Transverse colon (tissue), 4 donors: Measurements from ENCODE around the gene TAOK2. TPM values are rescaled to one million over a fixed set of nuclear protein-coding genes. Genes with fewer than 3 reads are reported as not detected.

Source experiments
- DNase-seq: peaks from one replicate; pipeline ENCODE4 v3.0.0-alpha.2; 2019
- H3K27ac ChIP-seq, 4 donors: fragments of 200-600 bp; sonication (generic); 2 replicates each; pipeline ENCODE4 v1.5.1; 2016 to 2018; ENCODE audit warnings: inconsistent platforms in 4 of 4
- H3K27me3 ChIP-seq: fragments of 200-600 bp; sonication (generic); 2 replicates; pipeline ENCODE4 v1.5.1; 2017; ENCODE audit warnings: inconsistent platforms
- H3K36me3 ChIP-seq, 4 donors: fragments of 200-600 bp; sonication (generic); 2 replicates each; pipeline ENCODE4 v1.5.1; 2017 to 2019; ENCODE audit warnings: inconsistent platforms in 4 of 4
- H3K4me1 ChIP-seq, 4 donors: fragments of 200-600 bp; sonication (generic); 2 replicates each; pipeline ENCODE4 v1.5.1; 2017 to 2020; ENCODE audit warnings: inconsistent platforms in 4 of 4
- H3K4me3 ChIP-seq, 4 donors: fragments of 200-600 bp; sonication (generic); 1 replicate in 1 of 4; 2 replicates in 3 of 4; pipeline versions ENCODE4 v1.5.1 to v1.6.1; 2017 to 2019; ENCODE audit warnings: inconsistent platforms in 4 of 4
- H3K9me3 ChIP-seq, 2 donors: fragments of 200-600 bp; sonication (generic); 2 replicates each; pipeline ENCODE4 v1.5.1; 2017 to 2019; ENCODE audit warnings: inconsistent platforms in 2 of 2
- EP300 ChIP-seq: sonication (generic); formaldehyde crosslinking; IDR thresholded peaks from one replicate; pipeline ENCODE4 v1.6.1; 2017; ENCODE audit warnings: antibody characterized with exemption, low read depth
- POLR2A ChIP-seq: fragments of 450-650 bp; IDR thresholded peaks from one replicate; pipeline ENCODE4 v1.6.1; 2016; ENCODE audit warnings: antibody characterized with exemption, mild to moderate bottlenecking, moderate library complexity
- POLR2AphosphoS5 ChIP-seq, 3 donors: sonication (generic); formaldehyde crosslinking; IDR thresholded peaks; one replicate each; pipeline ENCODE4 v1.6.1; 2016; ENCODE audit warnings: antibody characterized with exemption in 3 of 3
- WGBS, 2 donors: methylation state at CpG; one replicate each; pipeline ENCODE4 v1.1.5; 2018; ENCODE audit warnings: low coverage in 1 of 2; 5-methylcytosine and 5-hydroxymethylcytosine counted together
- in situ Hi-C, 4 donors: fragments of 200-750 bp; cut with MboI; loops; one replicate each; pipeline versions ENCODE4 v1.15.0 to v1.15.1; 2017; ENCODE audit warnings: low sequenced_read_pairs in 3 of 4, low pct_ligation_motif_present in 1 of 4, low pct_unique_long_range_greater_than_20kb in 1 of 4
- intact Hi-C: fragments of 100-400 bp; cut with DNase I; formaldehyde crosslinking; loops from one replicate; pipeline ENCODE4 v1.15.1; 2023; ENCODE audit warnings: low total_unique reads
- total RNA-seq, 4 donors: library from RNA; depleted of rRNA; stranded (reverse); fragments of >200 nt; gene quantifications; one replicate each; pipeline ENCODE4 v1.1.0, GENCODE V29; 2016
- TF ChIP-seq, protein P1 (sequence below), 5 experiments: fragments of 200-600 bp in 3 of 5; fragments of 450-650 bp in 2 of 5; sonication (generic) in 3 of 5; IDR thresholded peaks; 1 replicate in 2 of 5; 2 replicates in 3 of 5; pipeline ENCODE4 v1.5.1; 2016 to 2017; ENCODE audit warnings: antibody characterized with exemption in 5 of 5, inconsistent platforms in 3 of 5, mild to moderate bottlenecking in 2 of 5, moderate library complexity in 1 of 5

TAOK2 gene
- total RNA-seq, 4 donors from 2014 or later = 54.6 to 103 (median 68.1) TPM

DNA sequence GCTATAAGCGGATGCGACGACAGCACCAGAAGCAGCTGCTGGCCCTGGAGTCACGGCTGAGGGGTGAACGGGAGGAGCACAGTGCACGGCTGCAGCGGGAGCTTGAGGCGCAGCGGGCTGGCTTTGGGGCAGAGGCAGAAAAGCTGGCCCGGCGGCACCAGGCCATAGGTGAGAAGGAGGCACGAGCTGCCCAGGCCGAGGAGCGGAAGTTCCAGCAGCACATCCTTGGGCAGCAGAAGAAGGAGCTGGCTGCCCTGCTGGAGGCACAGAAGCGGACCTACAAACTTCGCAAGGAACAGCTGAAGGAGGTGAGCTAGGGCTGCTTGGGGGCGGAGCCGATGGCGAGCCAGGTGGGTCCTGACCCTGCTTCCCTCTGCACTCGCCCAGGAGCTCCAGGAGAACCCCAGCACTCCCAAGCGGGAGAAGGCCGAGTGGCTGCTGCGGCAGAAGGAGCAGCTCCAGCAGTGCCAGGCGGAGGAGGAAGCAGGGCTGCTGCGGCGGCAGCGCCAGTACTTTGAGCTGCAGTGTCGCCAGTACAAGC, 11.7 kb downstream of the TAOK2 start:
- Histone ChIP-seq H3K27me3 (no peaks in the 10 kb centered on the region), H3K4me3 (no peak overlapping the region), H3K9me3 (no peaks in the 10 kb centered on the region), H3K36me3 (peaks cover 0 to 71% (median 34%) of the 10 kb centered on the region in 4 donors), H3K27ac (no peak overlapping the region), H3K4me1 (peaks cover 0 to 14% (median 6%) of the 10 kb centered on the region in 4 donors)
- TF ChIP-seq POLR2A (no peak), EP300 (no peak), POLR2AphosphoS5 (IDR thresholded peaks at IDR 0.05) (no peak)
- TF ChIP-seq, protein P1, sequence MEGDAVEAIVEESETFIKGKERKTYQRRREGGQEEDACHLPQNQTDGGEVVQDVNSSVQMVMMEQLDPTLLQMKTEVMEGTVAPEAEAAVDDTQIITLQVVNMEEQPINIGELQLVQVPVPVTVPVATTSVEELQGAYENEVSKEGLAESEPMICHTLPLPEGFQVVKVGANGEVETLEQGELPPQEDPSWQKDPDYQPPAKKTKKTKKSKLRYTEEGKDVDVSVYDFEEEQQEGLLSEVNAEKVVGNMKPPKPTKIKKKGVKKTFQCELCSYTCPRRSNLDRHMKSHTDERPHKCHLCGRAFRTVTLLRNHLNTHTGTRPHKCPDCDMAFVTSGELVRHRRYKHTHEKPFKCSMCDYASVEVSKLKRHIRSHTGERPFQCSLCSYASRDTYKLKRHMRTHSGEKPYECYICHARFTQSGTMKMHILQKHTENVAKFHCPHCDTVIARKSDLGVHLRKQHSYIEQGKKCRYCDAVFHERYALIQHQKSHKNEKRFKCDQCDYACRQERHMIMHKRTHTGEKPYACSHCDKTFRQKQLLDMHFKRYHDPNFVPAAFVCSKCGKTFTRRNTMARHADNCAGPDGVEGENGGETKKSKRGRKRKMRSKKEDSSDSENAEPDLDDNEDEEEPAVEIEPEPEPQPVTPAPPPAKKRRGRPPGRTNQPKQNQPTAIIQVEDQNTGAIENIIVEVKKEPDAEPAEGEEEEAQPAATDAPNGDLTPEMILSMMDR (IDR thresholded peaks at IDR 0.05) = no peak
- intact Hi-C loops (no loop called here), in situ Hi-C loops (no loop called here)
- no peak for DNase-seq
- WGBS, 2 donors = 96% methylated on average over 28 of the region's 28 CpGs; no CpG with 5 or more reads in 1 of the 2 donors

GRCh38 chr16:29986231-29986630, 12.6 kb downstream of the TAOK2 start:
- Histone ChIP-seq H3K36me3 (peaks cover 0 to 67% (median 31%) of the 10 kb centered on the region in 4 donors), H3K27ac (no peak overlapping the region), H3K27me3 (no peaks in the 10 kb centered on the region), H3K4me3 (no peak overlapping the region), H3K4me1 (peaks cover 0 to 20% (median 6%) of the 10 kb centered on the region in 4 donors), H3K9me3 (no peaks in the 10 kb centered on the region)
- WGBS, 2 donors = 95% methylated on average over 20 of the region's 20 CpGs; no CpG with 5 or more reads in 1 of the 2 donors
- no peak for DNase-seq
- in situ Hi-C loops (no loop called here), intact Hi-C loops (no loop called here)
- TF ChIP-seq POLR2AphosphoS5 (IDR thresholded peaks at IDR 0.05) (no peak), POLR2A (no peak), EP300 (no peak)
- TF ChIP-seq, protein P1 (IDR thresholded peaks at IDR 0.05) = no peak

GRCh38 chr16:29986931-29987330, 13.3 kb downstream of the TAOK2 start:
- 82% methylated on average over 5 of the region's 5 CpGs; no CpG with 5 or more reads in 1 of the 2 donors for WGBS, 2 donors

GRCh38 chr16:29987371-29988085, 13.9 kb downstream of the TAOK2 start:
- Histone ChIP-seq H3K9me3 (no peaks in the 10 kb centered on the region), H3K27me3 (no peaks in the 10 kb centered on the region), H3K27ac (no peak overlapping the region), H3K4me3 (no peak overlapping the region), H3K36me3 (peaks cover 0 to 54% (median 26%) of the 10 kb centered on the region in 4 donors), H3K4me1 (peaks cover 0 to 20% (median 6%) of the 10 kb centered on the region in 4 donors)
- no peak for DNase-seq
- in situ Hi-C loops = no loop called here
- WGBS, 2 donors = 95% methylated on average over 30 of the region's 35 CpGs; no CpG with 5 or more reads in 1 of the 2 donors
- no peak for TF ChIP-seq EP300
- no peak for TF ChIP-seq POLR2AphosphoS5 (IDR thresholded peaks at IDR 0.05)
- no peak for TF ChIP-seq POLR2A
- TF ChIP-seq, protein P1 (IDR thresholded peaks at IDR 0.05) = no peak
- intact Hi-C loops = no loop called here

More at GRCh38 chr16:29986931-29987330, 13.3 kb downstream of the TAOK2 start:
- Histone ChIP-seq H3K27ac (no peak overlapping the region), H3K36me3 (peaks cover 0 to 60% (median 28%) of the 10 kb centered on the region in 4 donors), H3K9me3 (no peaks in the 10 kb centered on the region), H3K4me1 (peaks cover 0 to 20% (median 6%) of the 10 kb centered on the region in 4 donors), H3K4me3 (no peak overlapping the region), H3K27me3 (no peaks in the 10 kb centered on the region)
- no peak for TF ChIP-seq POLR2A
- no peak for TF ChIP-seq EP300
- TF ChIP-seq, protein P1 (IDR thresholded peaks at IDR 0.05) = no peak
- TF ChIP-seq POLR2AphosphoS5 (IDR thresholded peaks at IDR 0.05) = no peak
- in situ Hi-C loops (no loop called here), intact Hi-C loops (no loop called here)
- no peak for DNase-seq
